Stimulated activated CD4-positive, alpha-beta T cell treated with anti-CD3 and anti-CD28 coated beads, Interleukin-1b, Interleukin-23, amount 100 ng/mL, for 24 hours (primary cell): ENCODE measurements around the gene SLFN12L.
"Not testable (repeated sequence)": the region's sequence is repeated elsewhere in the genome, so short reads cannot be mapped to it uniquely, and the experiment has no call there.

Experiments
- DNase-seq, 4 experiments: peaks; one replicate each; pipeline ENCODE4 v3.0.0-alpha.2; 2020; ENCODE audit warnings: low read depth in 4 of 4, low spot score in 1 of 4

The SLFN12L gene

DNA sequence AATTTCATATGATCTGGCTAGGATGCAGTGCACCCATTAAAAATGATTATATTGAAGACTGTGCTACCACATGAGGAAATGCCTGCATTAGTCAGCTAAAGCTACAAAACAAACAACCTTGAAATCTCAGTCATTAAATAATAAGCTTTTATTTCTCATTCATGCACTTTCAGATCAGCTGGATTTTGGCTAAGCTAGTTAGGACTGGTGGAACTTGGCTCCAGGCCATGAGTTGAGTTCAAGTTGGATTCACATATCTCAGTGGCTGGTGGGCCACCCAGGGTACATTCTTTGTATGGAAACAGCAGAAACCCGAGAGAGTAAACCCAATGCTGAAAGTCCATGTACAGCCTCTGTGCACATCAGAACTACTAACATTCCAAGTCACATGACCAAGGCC is 6.4 kb upstream of the SLFN12L start:
- DNase-seq = no peak

DNA sequence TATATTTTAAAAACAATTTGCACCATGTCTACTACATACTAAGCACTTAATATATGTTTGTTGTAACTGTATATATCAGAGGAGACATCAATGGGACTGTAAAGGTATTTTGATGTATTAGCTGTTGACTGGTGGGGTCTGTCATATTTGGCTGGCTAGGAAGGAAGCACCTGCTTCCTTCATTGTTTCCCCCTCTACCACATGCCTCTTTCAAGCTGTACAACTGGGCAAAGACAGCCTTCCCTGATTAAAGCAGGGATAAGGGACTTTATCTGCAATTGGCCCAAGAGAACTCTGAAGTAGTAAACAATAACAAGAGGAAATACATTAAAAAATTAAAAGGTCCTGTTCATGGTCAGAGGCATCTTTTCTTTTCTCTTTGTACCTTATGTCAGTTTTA is 5.5 kb upstream of the SLFN12L start:
- no peak for DNase-seq

GRCh38 chr17:35541434-35541833 is 4.0 kb upstream of the SLFN12L start:
- DNase-seq = no peak

DNA sequence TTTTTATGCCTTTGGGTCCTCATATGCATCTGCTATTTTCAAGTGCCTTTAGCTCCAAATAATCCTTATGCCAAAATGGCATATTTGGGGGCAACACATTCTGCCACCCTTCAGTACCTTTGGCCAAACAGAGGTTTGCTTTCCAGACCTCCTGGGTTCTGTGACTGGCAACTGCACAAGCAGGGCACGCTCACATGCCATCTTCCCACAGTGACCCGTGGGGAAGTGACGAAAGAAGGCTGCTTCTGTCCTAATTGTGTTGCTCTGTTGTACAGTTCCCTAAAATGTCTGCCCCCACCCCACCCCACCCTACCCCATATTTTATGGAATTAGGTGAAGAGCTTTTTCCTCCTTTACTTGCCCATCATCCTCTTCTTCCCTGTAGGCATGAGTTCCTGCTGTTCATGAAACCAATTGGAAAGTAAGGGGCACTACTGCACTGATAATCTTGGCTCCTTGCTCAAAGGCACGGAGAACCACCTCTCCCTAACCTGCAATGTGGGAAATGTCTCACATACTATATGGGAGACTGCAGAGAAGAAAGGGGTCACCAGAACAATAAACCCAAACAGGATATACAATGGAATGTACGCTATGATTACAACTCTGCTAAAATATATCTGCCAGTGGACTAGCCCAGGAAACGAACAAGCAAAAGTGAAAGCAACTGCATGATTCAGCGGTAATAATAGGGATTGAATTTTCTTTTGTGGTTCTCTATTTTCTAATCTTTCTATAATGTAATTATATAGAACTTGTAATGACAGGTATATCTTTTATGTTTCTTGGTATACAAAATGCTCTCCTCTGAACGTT is 3.3 kb upstream of the SLFN12L start:
- peak in 2 of 4 experiments; percentile 22 to 28 for DNase-seq

GRCh38 chr17:35539659-35540026 is 2.2 kb upstream of the SLFN12L start:
- DNase-seq = no peak

DNA sequence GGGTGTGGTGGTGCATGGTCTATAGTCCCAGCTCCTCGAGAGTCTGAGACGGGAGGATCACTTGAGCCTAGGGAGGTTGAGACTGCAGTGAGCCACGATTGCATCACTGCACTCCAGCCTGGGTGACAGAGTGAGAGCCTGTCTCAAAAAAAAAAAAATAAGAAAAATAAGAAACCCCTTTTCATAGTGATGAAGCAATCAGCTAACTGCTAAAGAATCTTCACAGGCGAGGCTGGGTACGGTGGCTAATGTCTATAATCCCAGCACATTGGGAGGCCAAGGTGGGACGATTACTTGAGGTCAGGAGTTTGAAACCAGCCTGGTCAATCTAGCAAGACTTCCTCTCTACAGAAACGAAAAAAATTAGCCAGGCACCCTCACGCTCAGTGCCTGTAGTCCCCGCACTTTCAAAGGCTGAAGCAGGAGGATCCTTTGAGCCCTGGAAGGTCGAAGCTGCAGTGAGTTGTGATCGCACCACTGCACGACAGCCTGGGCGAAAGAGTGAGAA is 760 bp downstream of the SLFN12L start:
- peak in 1 of 4 experiments; percentile 18 for DNase-seq

DNA sequence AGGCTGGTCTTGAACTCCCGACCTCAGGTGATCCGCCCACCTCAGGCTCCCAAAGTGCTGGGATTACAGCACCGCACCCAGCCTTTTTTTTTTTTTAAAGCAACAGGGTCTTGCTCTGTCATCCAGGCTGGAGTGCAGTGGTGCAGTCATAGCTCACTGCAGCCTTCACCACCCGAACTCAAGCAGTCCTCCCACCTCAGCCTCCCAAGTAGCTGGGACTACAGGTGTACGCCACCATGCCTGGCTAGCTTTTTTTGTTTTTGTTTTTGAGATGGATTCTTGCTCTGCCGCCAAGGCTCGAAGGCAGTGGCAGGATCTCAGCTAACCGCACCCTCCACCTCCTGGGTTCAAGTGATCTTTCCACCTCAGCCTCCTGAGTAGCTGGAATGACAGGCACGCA is 2.1 kb downstream of the SLFN12L start:
- not testable (repeated sequence) for DNase-seq

DNA sequence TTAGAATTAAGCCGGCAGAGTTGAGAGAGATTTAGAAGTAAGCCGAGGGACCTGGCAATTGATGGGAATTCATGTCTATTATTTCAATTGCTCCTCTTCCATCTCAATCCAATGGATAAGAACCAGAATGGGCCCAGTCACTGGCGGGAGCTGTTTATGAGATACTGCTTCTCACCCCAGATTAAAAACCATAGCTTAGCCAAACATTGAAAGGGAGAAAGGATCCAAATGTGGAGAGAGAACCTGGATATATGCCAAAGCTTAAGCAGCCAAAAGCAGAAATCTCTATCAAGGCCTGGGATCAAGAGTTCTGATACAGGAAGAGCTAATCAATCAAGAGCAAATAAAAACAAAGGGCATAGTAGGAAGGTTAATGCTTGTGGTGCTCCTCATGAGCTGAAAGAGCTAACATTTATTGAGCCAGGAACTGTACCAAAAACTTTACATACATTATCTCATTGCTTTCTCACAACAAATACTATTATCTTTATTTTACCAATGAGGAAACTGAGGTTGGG is 2.8 kb downstream of the SLFN12L start:
- DNase-seq = no peak

DNA sequence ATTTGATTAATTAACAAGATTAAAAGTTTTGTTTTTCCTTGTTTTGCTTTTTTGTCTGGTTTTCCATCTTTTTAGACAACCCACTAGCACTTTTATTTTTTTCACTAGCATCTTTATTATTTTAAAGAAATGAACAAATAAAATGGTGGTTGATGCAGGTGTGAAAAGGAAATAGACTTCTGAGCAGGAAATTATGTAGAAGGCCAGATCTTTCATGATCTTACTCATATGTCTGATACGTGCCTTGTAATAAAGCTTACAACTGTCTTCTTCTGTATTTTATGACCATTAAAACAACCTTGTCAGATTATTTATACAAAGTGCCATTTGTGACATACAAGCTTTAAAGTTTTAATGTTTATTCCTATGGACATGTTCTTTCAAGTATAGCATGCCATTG is 6.3 kb downstream of the SLFN12L start:
- no peak for DNase-seq

GRCh38 chr17:35529866-35530265 is 7.6 kb downstream of the SLFN12L start:
- no peak for DNase-seq

- DNase-seq = not testable (repeated sequence)
Observed at GRCh38 chr17:35529326-35529725, 8.2 kb downstream of the SLFN12L start.

- DNase-seq = no peak
Observed at GRCh38 chr17:35523296-35523695, 14.2 kb downstream of the SLFN12L start.

- peak in 1 of 4 experiments; percentile 25 for DNase-seq
Observed at GRCh38 chr17:35521654-35522256, 15.7 kb downstream of the SLFN12L start.

- DNase-seq = no peak
Observed at GRCh38 chr17:35521150-35521549, 16.3 kb downstream of the SLFN12L start.

DNA sequence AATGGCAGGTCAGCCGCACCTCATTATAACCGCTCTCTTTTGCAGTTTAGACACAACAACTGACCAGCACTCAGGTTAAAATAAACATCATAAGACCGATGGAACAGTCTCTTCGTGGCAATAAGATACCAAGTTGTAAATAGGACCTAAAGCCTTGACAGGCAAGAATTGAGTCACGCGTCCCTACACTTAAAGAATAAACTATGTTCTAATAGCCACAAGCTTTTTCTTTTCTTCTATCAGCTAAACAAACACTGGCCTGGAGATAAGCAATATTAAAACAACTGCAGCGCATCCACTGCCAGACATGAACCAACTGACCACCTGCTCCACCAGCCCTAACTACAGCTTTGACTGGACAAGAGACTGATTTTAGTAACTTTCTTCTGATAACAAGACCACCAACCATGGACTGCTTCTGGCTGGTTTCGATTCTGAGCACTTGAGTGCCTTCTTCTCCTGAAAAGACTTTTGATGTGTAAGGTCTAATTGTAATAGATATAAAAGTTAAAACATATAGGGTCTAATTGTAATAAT is 17.5 kb downstream of the SLFN12L start:
- no peak for DNase-seq

- DNase-seq = no peak
Observed at GRCh38 chr17:35519439-35519838, 18.0 kb downstream of the SLFN12L start.

GRCh38 chr17:35518431-35518830 is 19.0 kb downstream of the SLFN12L start:
- not testable (repeated sequence) for DNase-seq

DNA sequence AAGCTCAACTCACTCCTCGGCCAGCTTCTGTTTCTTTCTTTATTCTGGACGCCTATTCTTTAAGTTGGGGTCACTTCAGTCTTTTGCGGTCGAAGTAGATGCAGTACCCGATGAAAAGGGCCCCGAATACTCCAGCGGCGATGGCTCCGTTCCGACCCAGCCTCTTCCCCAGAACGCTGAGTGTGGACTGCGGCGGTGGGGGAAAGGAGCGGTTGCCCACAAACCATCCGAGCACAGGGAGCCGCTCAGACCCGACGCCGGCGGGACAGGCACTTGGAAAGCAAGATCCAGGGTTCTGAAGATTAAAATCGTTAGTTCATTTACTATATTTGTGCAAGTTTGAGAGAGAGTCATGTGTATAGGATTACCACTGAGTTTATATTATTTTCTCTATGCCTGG is 22.5 kb downstream of the SLFN12L start:
- no peak for DNase-seq

- DNase-seq = no peak
Observed at GRCh38 chr17:35514564-35514963, 22.9 kb downstream of the SLFN12L start.

GRCh38 chr17:35510052-35510451 is 27.4 kb downstream of the SLFN12L start:
- DNase-seq = no peak

- DNase-seq = not testable (repeated sequence)
Observed at GRCh38 chr17:35507714-35508113, 29.8 kb downstream of the SLFN12L start.

DNA sequence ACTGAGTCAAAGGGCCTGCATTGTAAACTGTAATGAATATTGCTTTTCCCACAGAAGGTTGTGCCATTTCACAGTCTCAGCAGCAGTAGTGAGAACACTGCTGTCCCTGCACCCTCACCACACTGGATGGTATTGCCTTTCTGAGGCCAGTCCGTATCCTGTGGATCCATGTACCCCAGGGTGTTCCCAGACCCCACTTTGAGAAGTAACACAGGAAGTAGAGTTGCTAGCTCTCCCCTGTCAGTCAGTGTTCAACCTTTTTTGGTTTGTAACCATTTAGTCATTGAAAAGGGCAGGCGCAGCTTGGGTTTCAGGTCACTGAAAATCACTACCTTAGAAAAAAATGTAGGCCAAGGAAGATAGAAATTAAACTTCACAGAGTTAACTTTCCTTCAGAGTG is 37.9 kb downstream of the SLFN12L start:
- no peak for DNase-seq
